Measurements from ENCODE around the gene TFRC.
"Not testable (repeated sequence)": the region's sequence is repeated elsewhere in the genome, so short reads cannot be mapped to it uniquely, and the experiment has no call there.

The TFRC gene

DNA sequence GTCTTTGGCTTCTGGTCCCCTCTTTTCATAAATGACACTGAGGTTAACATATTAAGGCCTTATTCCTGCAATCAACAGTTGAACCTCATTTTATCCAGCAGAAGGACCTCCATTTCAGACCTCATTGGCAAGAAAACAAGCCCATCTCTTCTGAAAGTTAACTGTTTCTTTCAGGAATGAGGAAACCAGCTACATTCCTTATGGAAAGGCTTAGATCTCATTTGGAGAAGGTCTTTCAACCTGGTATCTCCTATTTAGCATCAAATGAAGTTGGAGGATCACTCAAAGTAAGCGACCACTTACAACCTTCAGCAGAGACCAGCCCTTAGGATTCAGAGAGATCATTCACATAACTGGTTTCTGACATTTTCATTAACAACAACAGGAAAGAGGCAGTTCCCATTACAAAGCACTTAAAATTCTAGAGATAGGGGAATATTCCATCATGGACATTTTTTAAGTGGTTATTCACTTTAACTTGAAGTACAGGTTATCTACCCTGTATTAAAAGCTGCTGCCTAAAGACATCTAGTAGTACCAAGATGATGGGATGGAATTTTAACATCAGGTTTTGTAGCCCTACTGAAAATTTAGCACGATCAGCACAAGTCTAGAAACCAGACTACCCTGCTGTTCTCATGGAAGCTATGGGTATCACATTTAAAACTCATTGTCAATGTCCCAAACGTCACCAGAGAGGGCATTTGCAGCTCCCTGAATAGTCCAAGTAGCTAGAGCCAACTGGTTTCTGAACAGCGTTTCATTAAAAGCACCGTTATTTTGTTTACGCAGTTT lies 30.4 kb downstream of the TFRC start:
- in situ Hi-C loops (cut with MboI; ENCODE audit: low sequenced_read_pairs), result loop anchor here (25.0 kb wide), 1 partner anchor 461 kb away; the partner anchor contains the start of genes RNF168 and SMCO1

- in situ Hi-C loops (cut with MboI; ENCODE audit: low sequenced_read_pairs), result loop anchor here (25.0 kb wide), 1 partner anchor 462 kb away; the partner anchor contains the start of genes RNF168 and SMCO1
These were observed 31.3 kb downstream of the TFRC start for GRCh38 chr3:196050597-196050996.

GRCh38 chr3:196049653-196050052 lies 32.2 kb downstream of the TFRC start:
- in situ Hi-C loops (cut with MboI; ENCODE audit: low sequenced_read_pairs), result loop anchor here (25.0 kb wide), 1 partner anchor 463 kb away; the partner anchor contains the start of genes RNF168 and SMCO1

GRCh38 chr3:196048922-196049598 lies 32.8 kb downstream of the TFRC start:
- in situ Hi-C loops (cut with MboI; ENCODE audit: low sequenced_read_pairs), result no loop called here

GRCh38 chr3:196047391-196048030 lies 34.4 kb downstream of the TFRC start:
- in situ Hi-C loops (cut with MboI; ENCODE audit: low sequenced_read_pairs), result no loop called here

DNA sequence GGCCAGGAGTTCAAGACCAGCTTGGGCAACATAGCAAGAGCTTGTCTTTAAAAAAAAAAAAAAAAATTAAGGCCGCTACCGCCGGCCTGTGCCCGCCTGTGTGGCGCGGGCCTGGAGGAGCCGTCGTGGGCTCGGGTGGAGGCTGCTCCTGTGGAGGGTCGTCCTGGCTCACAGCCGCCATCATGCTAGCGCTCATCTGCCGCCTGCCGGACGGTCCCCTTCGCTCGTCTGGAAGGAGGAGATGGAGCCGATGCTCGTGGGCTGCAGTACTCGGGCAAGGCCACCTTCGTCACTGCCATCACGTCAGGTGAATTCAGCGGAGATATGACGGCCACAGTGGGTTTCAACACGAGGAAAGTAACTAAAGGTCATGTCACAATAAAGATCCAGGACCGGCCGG lies 37.4 kb downstream of the TFRC start:
- in situ Hi-C loops (cut with MboI; ENCODE audit: low sequenced_read_pairs), result no loop called here

GRCh38 chr3:196042673-196043072 lies 39.2 kb downstream of the TFRC start:
- in situ Hi-C loops (cut with MboI; ENCODE audit: low sequenced_read_pairs), result no loop called here

GRCh38 chr3:196039359-196039758 lies 42.5 kb downstream of the TFRC start:
- in situ Hi-C loops (cut with MboI; ENCODE audit: low sequenced_read_pairs), result no loop called here

DNA sequence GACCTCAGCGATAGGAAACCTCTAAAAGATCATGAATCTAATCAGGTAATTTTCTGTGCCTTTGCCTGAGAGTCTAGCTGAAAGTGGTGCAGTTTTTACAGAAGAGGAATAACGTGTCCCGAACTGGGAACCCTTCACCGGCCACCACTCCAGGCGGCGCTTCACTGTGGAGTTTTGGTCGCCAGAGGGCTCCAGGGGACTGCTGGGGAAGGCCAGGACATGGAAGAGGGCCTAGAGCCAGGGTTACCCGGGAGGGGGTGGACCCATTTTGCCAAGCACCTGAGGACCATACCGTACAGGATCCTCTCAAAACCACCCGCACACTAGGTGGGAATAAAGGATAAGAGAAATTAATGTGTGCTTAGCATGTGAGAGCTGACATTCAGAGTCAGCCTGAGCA lies 55.8 kb downstream of the TFRC start:
- in situ Hi-C loops (cut with MboI; ENCODE audit: low sequenced_read_pairs), result not testable (repeated sequence)

DNA sequence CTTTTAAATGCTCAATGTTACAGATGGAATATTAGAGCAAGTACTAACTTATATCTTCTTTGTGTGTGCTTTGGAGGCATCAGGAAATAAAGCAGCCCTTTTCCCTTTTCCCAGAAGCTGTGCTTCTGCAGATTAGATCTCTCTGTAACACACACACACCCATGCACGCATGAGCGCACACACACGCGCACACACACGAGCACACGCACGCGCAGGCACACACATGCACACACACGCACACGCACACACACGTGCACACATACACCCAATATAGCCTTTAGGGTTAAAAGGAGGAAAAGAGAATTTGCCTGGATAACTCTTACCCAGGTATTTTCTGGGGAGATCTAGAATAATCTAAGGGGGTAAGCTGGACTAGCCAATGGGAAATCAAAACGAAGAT lies 56.9 kb downstream of the TFRC start:
- in situ Hi-C loops (cut with MboI; ENCODE audit: low sequenced_read_pairs), result loop anchor here (25.0 kb wide), 1 partner anchor 313 kb away; the partner anchor contains the start of gene MUC20

DNA sequence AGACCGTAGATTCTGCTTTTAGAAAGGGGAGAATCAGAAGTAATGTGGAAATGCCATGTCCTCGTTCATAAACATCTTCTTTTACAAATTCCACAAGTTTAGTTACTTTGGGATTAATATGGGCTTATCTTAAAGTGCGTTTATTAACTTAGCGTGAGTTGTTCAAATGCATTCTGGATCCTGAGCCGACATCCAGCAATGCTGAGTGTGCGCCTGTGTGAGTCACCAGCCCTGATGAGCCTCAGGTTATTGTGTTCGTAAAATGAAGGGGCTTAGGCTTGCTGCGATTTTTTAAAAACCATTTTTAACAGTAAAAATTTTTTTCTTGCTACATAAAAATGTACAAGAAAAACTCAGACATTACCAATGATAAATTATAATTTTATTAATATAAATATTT lies 57.9 kb downstream of the TFRC start:
- in situ Hi-C loops (cut with MboI; ENCODE audit: low sequenced_read_pairs), result loop anchor here (25.0 kb wide), 1 partner anchor 312 kb away; the partner anchor contains the start of gene MUC20

- in situ Hi-C loops (cut with MboI; ENCODE audit: low sequenced_read_pairs), result loop anchor here (25.0 kb wide), 1 partner anchor 310 kb away; the partner anchor contains the start of gene MUC20
These were observed 59.4 kb downstream of the TFRC start for GRCh38 chr3:196022499-196022878.

DNA sequence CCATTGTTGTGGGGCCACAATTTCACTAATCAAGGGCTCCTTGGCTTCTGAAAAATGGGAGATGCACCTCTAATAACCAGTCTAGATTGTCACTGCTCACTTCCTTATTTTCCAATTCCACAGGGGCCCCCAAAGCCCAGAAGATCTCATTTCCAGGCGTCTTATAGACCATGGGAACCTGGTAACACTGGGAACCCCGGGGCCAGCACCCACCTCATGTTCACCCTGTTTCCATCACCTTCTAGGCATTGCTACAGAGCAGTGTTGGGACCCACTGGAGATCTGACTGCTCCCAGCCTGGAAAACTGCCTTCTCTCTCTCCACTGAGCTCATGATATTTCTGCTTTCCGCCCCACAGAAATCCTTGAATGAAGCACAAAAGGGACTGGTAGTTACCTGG lies 61.5 kb downstream of the TFRC start:
- in situ Hi-C loops (cut with MboI; ENCODE audit: low sequenced_read_pairs), result loop anchor here (25.0 kb wide), 1 partner anchor 308 kb away; the partner anchor contains the start of gene MUC20

GRCh38 chr3:196019576-196019975 lies 62.3 kb downstream of the TFRC start:
- in situ Hi-C loops (cut with MboI; ENCODE audit: low sequenced_read_pairs), result loop anchor here (25.0 kb wide), 1 partner anchor 307 kb away; the partner anchor contains the start of gene MUC20

DNA sequence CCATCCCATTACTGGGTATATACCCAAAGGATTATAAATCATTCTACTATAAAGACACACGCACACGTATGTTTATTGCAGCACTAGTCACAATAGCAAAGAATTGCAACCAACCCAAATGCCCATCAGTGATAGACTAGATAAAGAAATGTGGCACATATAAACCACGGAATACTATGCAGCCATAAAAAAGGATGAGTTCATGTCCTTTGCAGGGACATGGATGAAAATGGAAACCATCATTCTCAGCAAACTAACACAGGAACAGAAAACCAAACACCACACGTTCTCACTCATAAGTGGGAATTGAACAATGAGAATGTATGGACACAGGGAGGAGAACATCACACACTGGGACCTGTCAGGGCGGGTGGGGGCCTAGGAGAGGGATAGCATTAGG lies 63.7 kb downstream of the TFRC start:
- in situ Hi-C loops (cut with MboI; ENCODE audit: low sequenced_read_pairs), result loop anchor here (25.0 kb wide), 1 partner anchor 306 kb away; the partner anchor contains the start of gene MUC20

DNA sequence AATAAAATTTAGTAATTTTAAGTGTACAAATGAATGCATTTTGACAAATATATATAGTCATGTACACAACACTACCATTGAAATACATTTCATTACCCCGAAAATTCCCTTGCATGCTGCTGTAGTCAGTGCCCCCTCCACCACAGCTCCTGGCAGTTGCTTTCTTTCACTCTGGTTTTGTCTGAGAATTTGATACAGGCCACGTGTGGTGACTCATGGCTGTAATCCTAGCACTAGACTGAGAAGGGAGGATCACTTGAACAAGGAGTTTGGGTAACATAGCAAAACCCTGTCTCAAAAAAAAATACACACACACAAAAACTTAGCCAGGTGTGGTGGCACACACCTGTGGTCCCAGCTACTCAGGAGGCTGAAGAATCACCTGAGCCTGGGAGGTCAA lies 65.4 kb downstream of the TFRC start:
- in situ Hi-C loops (cut with MboI; ENCODE audit: low sequenced_read_pairs), result loop anchor here (25.0 kb wide), 1 partner anchor 304 kb away; the partner anchor contains the start of gene MUC20

DNA sequence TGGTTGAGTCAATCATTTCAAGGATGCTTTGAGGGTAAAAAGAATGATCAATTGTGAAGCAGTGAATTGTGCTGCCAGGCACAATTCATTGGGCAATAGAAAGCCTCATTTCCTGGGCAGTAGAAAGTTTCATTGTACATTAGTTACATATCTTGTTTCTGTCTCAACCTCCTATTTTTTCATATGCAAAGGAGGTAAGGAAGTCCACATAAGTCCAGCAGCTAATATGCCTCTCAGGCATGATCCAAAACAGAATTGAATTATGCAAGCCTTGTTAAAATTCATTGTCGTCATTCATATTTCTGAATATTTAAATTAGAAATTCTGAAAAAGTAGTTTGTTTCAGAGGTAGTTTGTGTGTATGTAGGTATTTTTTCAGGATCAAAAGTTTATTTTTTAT lies 65.8 kb downstream of the TFRC start:
- in situ Hi-C loops (cut with MboI; ENCODE audit: low sequenced_read_pairs), result loop anchor here (25.0 kb wide), 1 partner anchor 304 kb away; the partner anchor contains the start of gene MUC20

DNA sequence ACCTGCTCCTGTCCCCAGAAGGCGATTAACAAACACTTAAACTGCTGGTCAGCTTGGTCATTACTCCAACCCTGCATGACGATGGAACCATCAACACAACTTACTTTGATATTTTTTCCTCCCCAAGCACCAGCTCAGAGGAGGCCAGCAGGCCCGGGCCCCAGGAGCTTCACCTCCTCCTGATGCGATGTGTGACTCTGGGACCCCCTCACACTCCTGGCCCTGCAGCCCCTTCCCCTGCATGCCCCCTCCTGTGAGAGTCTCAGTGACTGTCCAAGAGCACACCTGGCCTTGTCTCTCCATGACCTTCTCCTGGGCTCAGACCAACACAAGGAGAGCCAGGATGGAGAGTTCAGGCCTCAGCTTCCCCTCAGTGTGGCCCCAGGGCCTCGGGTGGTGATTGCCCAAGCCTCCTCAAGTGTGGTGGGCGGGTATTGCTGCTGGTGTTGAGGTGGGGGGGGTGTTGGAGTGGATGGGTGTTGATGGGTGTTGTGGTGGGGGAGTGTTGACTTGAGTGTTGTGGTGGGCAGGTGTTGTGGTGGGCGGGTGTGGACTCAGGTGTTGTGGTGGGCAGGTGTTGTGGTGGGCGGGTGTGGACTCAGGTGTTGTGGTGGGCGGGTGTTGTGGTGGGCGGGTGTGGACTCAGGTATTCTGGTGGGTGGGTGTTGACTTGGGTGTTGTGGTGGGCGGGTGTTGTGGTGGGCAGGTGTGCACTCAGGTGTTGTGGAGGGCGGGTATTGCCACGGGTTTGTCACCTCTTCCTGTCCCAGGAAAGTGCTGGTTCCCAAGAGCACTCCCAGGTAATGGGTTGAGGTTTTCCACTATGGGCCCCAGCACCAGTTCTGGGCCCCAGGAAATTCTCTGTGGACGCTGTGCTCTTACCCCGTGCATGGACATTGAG lies 68.1 kb downstream of the TFRC start:
- in situ Hi-C loops (cut with MboI; ENCODE audit: low sequenced_read_pairs), result loop anchor here (25.0 kb wide), 1 partner anchor 302 kb away; the partner anchor contains the start of gene MUC20

DNA sequence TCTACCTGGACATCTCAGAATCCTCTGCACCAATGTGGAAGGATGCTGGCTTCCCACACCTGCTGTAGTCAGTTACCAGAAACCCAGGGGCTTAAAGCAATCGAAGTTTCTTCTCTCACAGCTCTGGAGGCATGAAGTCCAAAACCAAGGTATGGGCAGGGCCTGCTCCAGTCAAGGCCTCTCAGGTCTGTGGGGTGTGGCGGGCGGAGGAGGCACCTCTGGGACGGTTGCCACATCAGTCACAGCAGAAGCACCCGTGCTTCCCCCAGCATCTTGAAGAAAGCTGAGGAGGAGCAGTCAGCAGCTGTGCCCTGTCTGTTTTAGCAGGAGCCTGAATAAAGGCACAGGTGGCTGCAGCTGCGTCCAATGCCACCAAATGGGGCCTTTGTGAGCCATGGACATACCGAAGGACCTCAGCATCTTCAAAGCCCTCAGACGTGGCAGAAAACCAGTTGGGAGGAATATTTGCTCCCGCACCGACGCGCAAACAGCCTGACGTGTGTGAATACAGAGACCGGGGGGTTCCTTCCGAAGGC lies 68.9 kb downstream of the TFRC start:
- in situ Hi-C loops (cut with MboI; ENCODE audit: low sequenced_read_pairs), result loop anchor here (25.0 kb wide), 1 partner anchor 301 kb away; the partner anchor contains the start of gene MUC20

Data from HL-60/S4 (cell line).